HG03139 (cell line): ENCODE measurements around the gene NT5M.

Source experiments
- ATAC-seq: cut with Tn5 transposase; IDR thresholded peaks from one replicate; pipeline ENCODE4 v1.9.1; 2021; ENCODE audit not compliant: unreplicated experiment

Gene NT5M

GRCh38 chr17:17342242-17342945 is 39.2 kb downstream of the NT5M start:
- no peak for ATAC-seq

GRCh38 chr17:17343160-17343735 is 40.1 kb downstream of the NT5M start:
- ATAC-seq: no peak

DNA sequence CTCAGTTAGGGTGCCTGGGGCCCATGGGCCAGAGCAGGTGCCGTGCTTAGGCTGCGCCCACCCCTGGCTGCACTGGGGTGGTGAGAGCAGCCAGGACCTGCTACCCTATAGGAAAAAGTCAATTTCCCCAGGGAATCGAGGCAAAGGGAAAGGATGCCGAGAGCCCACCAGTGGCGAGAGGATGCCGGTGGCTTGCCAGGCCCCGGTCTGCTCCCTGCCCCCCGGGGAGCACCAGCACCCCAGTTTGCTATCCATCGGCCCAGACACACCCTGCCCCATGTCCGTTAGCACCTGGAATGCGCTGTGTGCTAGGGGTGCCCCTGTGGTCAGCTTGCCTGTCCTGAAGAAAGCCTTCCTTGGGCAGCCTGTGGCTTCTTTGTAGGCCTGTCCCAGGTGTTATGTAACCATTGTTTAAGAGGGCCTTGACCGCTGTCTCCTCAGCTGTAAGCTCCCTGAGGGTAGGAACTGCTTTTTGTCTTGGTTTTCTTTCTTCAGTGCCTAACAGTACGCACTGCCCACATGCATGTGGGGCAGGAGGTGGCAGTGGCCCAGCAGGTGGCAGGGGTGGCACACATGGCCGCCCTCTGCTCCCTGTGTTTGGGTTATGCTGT is 40.8 kb downstream of the NT5M start:
- ATAC-seq: no peak

DNA sequence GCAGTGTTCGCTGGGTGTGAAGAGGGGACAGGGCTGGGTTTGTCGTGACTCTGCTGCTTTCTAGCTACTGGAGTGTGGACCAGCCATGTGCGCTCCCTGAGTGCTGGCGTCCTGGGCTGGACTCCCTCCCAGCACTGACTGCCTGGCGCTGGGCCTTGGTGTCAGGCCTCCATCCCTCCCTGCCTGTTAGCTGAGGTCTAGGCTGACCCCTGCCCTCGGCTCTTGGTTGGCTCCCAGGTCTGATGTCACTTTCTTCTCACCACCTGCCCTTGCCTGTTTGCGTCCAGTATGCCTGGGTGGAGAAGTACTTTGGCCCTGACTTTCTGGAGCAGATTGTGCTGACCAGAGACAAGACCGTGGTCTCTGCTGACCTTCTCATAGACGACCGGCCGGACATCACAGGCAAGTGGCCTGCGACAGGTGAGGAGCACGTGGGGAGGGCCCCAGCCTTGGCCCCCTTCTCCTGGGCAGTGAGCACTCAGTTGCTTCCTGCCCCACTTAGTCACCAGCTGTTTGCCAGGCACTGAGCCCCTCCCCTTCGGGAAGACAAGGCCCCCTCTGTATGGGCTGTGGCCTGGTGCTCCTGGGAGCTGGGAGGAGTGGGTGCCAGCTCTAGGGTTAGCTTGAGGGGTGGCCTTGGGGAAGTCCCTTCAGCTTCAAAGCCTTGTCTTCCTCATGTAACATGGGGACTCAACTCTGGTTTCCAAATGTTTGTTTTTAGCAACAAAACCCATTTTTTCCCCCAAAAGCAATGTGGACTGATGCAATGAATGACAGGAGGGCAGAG is 41.5 kb downstream of the NT5M start:
- no peak for ATAC-seq

DNA sequence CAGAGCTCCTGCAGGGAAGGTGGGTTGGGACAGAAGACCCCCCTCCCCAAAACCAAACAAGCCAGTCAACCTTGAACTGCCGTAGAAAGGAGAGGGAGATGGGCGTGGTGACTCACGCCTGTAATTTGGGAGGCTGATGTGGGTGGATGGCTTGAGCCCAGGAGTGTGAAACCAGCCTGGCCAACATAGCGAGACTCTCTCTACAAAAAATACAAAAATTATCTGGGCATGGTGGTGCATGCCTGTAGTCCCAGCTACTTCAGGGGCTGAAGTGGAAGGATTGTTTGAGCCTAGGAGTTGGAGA is 42.1 kb downstream of the NT5M start:
- no peak for ATAC-seq

DNA sequence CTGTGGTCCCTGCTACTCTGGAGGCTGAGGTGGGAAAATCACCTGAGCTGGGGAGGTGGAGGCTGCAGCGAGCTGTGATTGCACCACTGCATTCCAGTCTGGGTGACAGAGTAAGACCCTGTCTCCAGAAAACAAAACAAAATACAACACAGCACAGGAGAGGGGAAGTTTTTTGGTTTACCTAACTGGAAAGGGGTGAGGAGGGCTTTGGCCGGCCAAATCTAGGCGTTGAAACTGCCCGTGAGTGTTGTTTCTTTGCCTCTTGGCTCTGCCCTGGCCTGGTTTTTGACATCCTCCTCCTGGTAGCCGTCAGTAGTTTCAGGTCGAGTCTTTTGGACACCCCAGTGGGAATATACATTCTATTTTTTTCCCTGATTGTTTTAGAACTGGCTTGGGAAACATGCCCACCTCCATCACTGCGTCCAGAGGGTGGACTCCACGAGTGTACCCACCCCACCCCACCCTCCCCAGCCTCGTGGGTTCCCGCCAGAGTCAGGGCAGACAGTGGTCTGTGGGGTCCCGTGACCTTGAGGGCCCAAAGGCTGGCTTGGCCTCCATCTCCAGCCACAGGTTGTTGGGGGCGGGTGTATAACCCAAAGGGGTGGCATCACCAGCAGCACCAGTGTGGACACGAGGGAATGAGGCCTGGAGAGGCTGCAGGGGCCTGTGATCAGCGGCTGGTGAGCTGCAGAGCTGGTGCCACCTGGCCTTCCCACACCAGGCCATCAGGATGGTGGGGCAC is 42.7 kb downstream of the NT5M start:
- ATAC-seq: no peak

DNA sequence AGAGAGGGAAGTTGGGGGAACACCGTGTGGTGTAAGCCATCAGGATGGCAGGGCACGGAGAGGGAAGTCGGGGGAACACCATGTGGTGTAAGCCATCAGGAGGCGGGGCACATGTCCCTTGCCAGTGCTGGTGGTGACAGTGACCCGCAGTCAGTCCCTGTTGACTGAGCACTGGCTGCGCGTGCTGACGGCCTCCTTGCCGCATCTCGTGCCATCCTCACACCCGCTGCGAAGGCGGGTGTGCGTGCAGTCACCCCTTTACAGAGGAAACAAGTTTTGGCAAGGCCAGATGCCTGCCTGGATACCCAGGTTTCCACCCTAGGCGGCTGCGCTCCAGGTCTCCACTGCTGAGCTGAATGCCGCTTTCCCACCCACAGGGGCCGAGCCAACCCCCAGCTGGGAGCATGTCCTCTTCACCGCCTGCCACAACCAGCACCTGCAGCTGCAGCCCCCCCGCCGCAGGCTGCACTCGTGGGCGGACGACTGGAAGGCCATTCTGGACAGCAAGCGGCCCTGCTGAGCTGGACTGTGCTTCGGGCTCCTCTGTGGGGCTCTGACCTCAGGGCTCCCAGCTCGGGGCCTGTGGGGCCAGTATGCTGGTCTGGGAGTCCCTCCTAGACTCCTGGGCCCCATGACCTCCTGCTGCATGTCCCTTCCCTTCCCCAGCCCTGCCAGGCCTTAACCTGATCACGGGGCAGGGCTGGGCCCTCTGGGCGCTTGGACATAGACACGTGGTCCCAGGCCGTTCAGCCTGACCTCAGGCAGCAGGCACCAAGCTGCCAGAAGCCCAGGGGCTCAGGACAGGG is 43.5 kb downstream of the NT5M start:
- ATAC-seq: no peak

DNA sequence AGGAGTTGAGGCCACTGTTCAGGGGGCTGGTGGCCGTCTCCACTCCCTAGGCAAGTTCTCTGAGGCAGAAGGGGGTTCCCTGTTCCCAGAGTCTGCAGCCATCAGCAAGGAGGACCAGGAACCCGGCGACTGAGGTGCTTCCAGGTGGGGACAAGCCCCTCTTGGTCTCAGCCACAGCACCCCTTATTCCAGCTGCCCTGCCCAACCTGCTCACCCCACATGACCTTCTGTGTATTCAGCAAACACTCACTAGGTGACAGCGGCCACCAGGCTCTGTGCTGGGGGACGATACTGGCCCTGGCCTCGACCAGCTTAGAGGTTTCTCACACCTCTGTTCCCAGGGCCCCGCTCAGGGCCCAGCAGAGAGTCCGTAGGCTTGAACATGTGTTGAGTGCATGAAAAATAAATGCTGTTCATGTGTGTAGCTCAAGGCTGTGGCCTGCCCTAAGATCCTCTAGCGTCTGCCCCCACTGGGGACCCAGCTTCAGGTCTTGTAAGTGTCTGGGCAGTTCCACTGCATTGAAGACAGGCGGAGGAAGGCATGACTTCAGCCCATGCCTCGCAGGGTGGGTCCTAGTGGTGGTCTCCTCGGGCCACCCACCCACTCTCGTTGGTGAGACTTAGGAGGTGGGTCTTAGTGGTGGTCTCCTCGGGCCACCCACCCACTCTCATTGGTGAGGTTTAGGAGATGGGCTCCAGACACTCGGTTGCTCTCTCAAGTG is 44.2 kb downstream of the NT5M start:
- ATAC-seq: no peak

- no peak for ATAC-seq
Measured at GRCh38 chr17:17347956-17348871, 45.0 kb downstream of the NT5M start.

DNA sequence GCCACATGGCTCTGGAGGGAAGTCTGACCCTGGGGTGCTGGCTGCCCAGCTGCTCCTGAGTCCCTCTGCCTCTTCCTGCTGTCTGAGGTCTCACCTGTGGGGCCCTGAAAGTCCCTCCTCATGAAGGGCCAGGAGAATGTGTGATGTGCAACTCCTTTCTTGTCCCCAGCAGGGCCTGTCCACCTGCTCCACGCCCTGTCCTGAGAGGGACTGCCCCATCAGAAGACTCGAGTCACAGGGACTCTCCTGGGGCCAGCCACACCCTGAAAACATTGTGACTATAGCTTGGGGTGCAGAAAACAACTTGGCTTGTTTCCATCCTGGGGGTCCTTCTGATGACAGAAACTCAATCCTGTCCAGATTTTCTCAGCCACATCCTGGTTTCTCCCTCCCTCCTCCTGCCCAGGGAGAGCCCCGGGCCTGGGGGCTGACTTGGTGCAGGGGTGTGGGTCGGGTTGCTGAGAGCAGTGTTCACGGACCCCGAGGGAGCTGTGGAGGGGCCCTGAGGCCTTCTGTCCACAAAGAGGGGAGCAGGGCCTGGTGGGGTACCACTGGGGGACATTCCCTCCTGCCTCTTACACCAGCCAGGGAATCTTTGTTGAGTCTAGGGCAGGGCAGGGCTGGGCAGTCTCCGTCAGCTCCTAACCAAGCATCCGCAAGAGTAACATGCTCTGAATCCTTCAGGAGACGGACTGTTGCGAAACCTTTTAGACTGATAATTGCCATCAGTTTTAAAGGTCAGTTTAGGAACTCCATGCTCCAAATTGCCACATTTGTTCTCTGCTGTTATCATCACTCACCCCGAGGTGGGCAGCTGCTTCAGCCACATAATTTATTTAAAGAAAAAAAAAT is 45.9 kb downstream of the NT5M start:
- ATAC-seq: no peak

DNA sequence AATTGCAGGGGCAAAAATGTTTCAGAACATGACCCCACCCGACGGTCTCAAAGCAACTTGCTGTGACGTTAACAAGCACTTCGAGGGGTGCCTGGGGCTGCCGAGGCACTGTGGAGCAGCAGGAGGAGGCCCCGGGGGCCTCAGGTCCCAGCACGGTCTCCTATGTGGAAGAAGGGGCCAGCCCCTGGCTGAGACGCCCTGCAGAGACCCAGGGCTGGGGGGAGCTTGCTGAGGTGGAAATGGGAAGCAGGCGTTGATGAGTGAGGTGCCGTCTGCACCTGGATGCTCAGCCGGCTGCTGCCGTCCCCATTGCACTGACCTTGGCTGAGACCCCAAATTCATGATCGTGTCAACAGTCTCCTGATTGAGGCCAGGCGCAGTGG is 46.5 kb downstream of the NT5M start:
- ATAC-seq: no peak

GRCh38 chr17:17350491-17351355 is 47.5 kb downstream of the NT5M start:
- no peak for ATAC-seq

GRCh38 chr17:17351356-17351891 is 48.3 kb downstream of the NT5M start:
- ATAC-seq: no peak

GRCh38 chr17:17351901-17352781 is 49.0 kb downstream of the NT5M start:
- no peak for ATAC-seq

- ATAC-seq: no peak
Measured at GRCh38 chr17:17352836-17353624, 49.9 kb downstream of the NT5M start.
